CD4-positive, alpha-beta T cell treated with Interleukin-10 for 1 hour (primary cell): Measurements from ENCODE around the gene GOSR1.
"Not testable (repeated sequence)": the region's sequence is repeated elsewhere in the genome, so short reads cannot be mapped to it uniquely, and the experiment has no call there.

ENCODE experiments used
- DNase-seq: peaks from one replicate; pipeline ENCODE4 v3.0.0-alpha.2; 2020

GOSR1 gene

DNA sequence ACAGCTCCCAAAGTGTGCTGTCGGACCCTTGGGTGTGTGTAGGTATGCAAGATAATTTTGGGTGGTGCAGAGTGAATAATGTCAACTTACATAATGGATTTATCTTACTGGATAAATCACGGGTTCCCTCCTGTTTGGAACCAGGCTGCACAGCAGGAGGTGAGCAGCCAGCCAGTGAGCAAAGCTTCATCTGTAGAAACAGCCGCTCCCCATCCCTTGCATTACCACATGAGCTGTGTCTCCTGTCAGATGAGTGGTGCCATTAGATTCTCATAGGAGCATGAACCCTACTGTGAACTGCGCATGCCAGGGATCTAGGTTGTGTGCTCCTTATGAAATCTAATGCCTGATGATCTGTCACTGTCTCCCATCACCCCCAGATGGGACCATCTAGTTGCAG lies 72.0 kb downstream of the GOSR1 start:
- not testable (repeated sequence) for DNase-seq

DNA sequence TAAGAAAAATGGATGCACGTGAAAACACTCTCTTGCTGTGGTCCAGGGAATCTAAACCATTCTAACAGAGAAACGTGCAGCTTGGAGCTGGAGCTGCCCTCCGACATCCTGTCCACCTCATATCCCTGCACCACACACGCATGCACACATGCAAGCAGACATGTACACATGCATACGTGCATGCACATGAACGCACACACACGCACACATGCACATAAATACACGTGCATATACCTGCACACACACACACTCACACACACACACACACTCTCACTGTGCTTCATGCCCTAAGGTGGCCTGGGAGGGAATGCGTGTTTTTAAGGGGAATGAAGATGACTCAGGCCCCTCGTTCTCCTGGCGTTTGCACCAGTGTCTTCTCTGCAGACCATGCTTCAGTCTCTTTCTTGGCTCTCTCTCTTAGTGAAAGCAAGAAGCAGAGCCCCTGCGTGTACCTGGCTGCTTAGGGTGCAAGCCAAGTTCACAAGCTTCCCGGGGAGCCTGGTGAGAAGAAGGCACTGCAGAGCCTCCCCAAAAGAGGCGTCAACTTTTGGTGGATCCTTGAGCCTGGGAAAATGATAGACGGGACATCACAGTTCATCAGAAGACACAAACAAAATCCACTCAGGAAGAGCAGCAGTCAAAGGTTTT lies 72.8 kb downstream of the GOSR1 start:
- no peak for DNase-seq

DNA sequence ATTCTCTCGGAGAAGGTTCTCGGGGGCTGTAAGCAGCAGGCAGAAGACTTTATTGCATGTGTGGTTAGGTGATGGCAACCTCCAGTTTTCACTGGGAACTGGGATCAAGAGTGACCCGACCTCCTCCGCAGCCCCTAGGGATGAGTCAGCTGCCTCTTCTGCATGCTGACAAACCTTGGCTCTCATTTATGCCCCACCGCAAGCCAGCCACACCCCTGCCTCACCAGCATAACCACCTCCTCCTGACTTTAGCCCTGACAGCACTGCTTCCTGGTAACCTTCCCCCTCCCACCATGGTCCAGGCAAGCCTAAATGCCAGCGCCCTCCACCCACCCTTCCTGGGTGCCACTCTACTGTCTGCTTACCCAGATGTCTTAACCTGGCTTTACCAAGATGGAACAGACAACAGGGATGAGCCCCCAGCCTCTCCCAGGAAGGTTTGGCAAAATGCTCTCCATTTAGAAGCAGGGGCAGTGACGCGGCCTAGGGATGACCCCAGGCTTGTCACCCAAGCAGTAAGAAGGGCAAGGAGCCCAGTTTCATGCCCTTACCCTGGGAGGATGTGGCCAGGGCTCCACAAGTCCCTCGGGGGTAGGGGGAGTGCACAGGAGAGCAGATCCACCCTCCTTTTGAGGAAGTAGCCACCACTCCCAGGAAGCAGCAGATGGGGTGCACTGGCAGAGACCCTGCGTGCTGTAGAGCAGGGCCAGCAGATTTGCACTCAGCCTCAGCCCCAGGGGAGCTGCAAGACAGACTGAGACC lies 73.5 kb downstream of the GOSR1 start:
- peak; percentile 2 for DNase-seq

DNA sequence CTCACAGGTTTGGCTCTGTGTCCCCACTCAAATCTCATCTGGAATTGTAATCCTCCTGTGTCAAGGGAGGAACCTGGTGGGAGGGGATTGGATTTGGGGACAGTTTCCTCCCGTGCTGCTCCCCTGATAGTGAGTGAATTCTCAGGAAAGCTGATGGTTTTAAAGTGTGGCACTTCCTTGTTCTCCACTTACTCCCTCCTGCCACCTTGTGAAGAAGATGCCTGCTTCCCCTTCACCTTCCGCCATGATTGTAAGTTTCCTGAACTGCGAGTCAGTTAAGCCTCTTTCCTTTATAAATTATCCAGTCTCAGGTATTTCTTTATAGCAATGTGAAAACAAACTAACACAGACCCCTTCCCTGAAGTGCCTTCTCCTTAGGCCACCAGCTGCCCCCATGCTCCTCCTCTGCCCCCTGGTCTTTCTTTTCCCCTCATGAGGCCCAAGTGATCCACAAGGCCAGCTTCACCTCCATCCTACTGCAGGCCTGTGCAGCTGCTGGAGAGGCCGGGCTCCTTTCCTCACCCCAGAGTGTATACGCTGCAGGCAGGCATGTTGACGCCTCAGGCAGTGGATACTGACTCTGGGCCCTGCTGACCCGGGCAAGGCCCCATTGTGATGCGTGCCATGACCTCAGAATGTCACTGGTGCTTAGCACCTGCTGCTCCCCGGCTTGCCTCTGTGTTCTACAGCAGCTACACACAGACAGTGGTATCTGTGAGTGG lies 74.2 kb downstream of the GOSR1 start:
- not testable (repeated sequence) for DNase-seq

DNA sequence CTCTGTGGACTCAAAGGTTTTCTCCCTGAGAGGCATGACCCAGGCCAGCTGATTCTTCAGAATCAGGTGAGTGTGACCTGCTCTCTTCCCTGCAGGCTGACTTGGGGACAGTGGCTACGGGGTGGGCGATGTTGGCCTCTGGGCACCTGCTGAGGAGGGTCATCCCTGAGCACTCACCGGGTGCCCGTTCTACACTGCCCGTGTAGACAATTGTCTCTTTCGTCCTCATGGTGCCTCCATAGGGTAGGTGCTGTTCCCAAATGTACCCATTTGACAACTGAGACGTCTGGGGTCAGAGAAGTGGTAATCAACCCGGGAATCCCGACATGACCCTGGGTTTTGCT lies 74.8 kb downstream of the GOSR1 start:
- no peak for DNase-seq

DNA sequence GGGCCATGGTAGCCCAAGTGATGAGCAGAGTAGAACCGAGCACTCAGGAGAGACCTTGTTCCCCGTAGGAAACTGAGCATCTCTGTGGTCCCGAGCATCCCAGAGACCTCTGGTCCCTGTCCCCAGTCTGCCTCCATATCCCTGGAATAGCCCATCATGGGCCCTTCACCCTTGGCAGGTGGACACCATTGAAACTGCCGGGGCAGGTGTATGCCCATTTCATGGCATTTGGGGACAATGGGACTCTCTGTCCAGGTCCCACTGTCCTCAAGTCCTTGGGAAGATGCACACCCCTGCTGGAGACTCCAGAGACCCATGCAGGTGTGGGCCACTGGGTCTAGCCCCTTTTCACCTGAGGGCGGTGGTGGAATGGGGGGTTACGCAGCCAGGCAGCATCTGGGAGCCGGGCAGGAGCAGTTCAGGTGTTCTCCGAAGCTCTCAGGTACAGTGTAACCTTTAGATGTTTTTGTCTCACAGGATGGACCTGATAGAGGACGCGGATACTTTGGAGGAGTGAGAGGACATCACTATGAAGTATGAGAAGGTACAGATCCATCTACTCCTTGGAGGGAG lies 75.9 kb downstream of the GOSR1 start:
- DNase-seq, result no peak

DNA sequence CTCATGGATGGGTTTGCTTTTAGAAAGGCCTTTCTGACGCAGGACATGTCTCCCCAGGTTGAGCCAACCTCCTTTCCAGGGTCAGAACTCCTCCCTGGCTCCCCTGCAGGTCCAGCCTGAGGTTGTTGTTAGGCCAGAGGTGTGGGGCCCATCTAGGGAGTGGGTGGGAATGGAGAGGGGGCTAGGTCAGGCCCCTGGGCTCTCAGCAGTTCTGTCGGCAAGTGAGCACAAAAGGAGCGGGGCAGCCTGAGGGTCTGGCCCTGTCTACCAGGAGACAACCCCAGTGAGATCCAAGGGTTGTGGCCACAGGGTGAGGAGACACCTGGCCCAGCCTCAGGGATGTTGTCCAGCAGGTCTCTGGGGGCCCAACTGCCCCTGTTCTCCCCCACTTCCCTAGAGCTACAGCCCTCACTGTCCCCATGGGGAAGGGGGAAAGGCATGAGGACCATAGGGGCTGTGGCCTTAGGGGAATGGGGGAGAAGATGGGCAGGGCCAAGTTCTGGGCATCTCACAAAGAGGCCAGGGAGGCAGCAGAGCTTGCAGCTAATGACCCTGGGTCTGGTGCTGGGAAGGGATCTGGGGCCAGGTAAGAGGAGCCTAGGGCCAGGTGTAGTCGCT lies 76.7 kb downstream of the GOSR1 start:
- not testable (repeated sequence) for DNase-seq

DNA sequence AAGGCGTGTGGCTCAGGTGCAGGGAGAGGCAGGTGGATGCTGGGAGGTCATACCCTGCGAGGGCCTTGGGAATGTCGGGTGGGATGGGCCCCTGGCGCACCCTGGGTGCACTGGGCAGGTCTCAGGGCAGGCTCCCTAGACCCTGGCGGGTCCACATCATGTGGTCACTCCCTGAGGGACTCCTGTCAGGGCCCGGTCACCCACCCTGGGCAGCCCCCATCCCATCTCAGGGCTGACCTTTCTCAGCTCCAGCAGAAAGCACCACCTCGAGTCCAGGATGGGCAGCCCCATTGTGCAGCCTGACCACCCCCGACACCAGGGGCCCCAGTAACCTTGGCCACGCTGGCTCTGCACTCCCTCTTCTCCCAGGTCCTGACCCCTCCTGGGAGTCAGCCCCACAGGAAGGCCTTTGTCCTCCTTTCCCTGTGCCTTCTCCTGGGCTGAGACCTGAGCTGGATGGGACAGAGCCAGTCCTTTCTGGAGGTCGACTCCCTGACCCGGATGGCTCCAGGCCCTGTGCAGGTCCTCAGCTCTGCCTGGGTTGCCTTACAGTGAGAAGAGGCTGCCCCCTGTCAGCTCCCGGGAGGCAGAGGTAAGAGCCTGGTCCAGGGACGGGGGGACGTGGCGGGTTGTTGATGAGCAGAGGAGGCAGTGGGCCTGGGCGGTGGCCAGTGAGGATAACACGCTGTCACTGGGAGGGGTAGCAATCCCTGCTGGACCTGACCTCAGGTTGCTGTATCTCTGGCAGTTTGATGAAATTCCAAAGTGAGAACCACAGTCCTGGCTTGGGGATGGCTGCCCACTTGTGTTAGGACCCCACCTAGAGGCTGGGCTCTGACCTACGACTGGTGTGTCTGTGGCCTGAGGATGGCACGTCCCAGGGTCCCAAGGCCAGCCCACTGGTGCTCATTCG lies 77.9 kb downstream of the GOSR1 start:
- DNase-seq, result no peak

DNA sequence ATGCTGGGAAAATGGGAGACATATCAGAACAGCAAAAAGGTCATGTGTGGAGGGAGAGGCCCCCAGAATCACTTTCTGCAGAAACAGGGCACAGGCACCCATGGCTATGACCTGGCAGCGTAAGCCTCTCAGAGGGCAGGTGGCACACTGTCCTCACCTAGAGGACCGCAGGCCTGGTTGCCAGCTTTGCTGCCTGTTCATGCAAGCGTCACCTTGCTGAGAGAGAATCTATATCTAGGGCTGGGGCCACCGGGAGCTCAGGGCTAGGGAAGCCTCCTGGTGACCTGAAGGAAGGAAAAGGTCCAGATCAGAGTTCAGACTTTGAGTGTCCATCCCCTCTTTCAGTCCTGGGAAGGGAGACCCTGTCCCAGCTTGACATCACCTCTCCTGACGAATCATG lies 78.7 kb downstream of the GOSR1 start:
- DNase-seq, result no peak

DNA sequence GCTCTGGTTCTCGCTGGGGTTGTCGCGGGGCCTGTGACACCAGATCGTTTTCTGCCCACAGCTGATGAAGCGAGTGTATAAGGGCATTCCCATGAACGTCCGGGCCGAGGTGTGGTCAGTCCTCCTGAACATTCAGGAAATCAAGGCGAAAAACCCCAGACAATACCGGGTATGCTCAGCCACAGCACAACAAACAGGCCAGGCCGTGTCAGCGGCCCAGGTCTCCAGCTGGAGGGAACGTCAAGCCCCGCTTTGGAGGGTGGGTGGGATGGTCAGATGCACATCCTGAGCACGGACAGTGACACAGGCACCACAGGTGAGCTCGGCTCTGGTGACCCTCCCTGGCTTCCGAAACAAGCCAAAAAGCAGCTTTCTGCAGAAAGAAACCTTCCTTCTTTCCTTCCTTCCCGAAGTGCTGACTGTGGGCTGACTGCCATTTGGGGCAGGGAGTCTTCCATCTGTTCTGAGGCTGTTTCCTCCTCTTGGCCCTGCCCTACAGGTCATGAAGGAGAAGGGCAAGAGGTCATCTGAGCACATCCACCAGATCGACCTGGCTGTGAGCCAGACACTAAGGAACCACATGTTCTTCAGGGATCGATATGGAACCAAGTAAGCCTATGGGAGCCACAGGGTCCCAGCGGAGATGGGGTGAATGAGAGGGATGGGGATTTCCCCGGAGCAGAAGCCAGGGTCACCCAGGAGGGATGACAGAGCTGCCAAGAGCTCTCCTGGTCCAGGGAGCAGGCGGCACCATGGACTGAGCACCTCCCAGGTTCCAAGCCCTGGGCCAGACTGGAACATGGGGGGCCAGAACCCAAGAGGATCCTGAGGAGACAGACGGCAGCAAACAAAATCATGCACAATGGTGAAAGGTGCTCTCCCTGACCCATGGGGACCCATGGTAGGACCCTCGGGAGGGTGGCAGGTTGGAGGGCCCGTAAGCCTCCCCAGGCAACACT lies 79.4 kb downstream of the GOSR1 start:
- no peak for DNase-seq

DNA sequence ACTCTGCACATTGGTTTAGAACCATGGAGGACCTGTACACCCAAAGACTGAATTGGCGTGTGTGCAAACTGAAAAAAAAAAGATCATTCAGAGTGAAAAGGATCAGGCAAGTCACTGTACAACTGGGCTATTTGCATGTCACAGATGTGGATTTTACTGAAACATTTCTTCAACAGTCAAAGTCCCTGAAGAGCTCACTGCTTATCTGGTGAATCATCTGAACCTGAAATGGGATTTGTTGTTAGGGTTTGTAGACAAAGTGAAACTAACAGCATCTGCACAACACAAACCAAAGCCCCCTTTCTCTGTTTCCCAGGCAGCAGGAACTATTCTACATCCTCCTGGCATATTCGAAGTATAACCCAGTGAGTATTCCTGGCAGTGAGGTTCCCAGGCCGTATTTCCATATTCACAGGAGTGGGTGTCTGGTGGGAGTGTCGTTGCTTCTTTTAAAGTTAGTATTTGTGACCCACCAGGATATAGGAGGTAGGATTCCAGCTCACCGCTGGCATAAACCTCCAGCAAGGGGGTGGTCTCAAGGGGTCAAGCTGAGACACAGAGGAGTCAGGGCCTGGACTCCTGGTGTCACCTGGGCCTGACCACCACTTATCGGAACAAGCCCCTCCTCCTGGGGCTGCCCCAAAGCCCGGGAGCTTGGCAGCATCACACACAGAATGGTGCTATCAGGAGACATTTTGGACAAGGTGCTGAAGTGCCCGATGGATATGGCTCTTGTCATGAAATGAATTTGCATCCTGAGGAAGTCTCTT lies 80.9 kb downstream of the GOSR1 start:
- DNase-seq, result no peak

DNA sequence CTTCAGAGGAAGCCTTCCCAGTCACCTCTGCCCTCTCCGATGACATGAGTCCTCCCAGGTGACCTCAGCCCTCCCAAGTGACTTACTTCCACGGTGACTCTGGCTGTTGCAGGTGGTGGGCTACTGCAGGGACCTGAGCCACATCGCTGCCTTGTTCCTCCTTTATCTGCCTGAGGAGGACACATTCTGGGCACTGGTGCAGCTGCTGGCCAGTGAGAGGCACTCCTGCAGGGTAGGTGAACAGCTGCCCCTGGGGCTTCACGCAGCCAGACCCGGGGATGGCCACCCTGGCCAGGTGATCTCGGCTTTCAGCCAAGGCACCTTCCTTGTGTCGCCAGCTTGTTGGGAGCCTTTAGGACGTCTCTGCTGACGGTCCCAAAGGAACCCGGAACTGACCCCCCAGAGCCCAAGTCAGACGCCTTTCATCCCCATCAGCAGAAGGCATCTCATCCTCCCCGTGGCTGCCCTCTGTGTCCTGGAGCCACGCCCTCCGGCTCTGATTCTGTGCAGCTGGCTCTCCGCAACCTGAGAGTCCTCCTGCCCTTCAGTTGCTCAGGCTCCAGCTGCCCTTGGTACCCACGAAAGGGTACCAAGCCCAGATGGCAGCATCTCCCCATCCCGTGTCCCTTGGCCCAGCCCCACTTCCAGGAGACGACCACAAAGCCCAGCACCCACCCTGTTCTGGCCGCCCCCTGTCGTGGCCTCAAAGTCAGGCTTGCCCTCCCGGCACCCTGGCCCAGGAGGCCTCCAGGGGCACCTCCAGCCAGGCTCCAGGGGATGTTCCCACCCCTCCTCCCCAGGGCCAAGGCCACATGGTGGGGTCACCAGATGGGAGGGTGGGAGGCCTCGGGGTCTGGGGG lies 81.7 kb downstream of the GOSR1 start:
- DNase-seq, result no peak

DNA sequence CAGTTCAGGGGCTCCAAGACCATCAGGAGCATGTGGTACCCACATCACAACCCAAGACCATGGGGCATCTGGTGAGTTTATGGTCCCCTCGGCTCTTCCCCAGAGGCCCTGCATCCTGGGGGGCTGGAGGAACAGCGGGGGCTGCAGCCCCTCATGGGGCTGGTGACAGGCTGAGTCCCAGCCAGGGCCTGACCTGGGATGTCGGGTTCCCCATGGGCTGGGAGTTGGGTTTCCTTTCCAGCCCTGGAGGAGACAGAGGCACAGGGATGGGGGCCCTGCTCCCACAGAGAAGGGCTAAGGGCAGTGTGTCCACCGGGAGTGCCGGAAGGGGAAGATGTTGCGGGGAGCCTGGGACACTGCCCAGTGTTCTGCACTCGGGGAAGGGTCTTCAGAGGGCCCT lies 82.4 kb downstream of the GOSR1 start:
- DNase-seq, result no peak

DNA sequence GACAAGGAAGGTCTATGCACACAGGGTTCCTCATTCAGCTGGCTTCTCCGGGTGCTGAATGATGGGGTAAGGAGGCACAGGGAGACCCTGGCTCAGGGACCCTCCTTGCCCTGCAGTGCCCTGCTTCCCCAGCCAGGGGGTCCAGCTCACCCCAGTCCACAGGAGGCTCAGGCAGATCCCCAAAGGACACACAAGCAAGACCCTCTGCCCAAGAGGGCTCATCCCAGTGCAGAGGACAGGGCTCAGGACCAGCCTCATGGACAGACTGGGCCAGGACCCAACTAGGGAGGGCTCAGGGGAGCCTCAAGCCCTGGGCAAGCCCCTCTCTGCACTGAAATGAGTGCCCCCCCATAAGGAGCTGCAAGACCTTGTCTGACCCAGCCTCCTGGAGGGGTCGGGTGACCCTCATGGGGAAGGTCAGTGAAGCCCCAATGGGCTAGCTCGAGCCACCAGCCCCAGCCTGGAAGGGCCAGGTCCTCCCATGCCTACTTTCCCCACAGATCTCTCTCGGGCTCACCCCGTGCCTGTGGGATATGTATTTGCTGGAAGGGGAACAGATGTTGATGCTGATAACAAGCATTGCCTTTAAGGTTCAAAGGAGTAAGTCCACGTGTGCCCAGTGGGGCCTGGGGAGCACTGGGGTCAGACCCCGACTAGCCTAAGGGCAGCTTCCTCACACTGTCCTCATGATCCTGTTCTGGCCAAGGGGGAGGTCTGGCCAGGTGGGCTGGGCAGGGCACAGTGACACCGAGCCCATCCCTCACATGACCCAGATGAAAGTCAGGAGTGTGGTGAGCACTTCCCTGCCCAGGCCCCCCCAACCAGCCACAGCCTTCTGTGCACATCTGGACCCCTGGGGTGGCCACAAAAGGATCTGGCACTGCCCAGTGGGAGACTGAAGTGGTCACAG lies 83.2 kb downstream of the GOSR1 start:
- not testable (repeated sequence) for DNase-seq

DNA sequence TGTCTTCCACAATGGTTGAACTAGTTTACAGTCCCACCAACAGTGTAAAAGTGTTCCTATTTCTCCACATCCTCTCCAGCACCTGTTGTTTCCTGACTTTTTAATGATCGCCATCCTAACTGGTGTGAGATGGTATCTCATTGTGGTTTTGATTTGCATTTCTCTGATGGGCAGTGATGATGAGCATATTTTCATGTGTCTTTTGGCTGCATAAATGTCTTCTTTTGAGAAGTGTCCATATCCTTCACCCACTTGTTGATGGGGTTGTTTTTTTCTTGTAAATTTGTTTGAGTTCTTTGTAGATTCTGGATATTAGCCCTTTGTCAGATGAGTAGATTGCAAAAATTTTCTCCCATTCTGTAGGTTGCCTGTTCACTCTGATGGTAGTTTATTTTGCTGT lies 84.6 kb downstream of the GOSR1 start:
- DNase-seq, result not testable (repeated sequence)

DNA sequence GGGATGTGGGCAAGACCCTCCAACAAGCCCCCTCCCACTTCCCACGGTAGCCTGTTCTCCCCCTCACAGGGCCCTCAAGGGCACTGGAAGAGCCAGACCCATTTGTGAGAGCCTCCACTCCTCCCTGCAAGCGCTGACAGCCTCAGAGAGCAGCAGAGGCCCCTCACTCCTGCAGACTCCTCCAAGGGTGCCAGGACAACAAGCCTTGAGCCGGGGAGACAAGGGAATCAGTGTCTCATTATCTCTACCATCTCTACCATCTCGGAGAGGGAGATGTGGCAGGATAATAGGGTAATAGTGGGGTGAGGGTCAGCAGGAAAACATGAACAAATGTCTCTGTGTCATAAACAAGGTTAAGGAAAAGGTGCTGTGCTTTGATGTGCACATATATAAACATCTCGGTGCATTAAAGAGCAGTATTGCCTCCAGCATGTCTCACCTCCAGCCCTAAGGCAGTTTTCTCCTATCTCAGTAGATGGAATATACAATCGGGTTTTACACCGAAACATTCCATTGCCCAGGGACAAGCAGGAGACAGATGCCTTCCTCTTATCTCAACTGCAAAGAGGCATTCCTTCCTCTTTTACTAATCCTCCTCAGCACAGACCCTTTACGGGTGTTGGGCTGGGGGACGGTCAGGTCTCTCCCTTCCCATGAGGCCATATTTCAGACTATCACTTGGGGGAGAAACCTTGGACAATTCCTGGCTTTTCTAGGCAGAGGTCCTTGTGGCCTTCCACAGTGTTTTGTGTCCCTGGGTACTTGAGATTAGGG lies 86.1 kb downstream of the GOSR1 start:
- not testable (repeated sequence) for DNase-seq

DNA sequence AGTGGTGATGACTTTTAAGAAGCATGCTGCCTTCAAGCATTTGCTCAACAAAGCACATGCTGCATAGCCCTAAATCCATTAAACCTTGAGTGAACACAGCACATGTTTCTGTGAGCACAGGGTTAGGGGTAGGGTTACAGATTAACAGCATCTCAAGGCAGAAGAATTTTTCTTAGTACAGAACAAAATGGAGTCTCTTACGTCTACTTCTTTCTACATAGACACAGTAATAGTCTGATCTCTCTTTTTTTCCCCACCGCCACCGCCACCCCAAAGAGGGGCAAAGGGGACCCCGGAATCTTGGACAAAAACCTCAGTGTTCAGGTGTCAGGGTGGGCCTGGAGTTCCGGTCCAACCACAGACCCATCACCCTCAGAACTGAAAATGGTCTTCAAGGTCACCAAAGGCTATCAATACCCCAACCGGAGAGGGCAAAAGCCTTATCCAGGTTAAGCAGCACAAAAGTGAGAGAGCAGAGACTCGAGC lies 86.7 kb downstream of the GOSR1 start:
- not testable (repeated sequence) for DNase-seq
